Measurements from ENCODE around the gene CNTNAP2.

DNA sequence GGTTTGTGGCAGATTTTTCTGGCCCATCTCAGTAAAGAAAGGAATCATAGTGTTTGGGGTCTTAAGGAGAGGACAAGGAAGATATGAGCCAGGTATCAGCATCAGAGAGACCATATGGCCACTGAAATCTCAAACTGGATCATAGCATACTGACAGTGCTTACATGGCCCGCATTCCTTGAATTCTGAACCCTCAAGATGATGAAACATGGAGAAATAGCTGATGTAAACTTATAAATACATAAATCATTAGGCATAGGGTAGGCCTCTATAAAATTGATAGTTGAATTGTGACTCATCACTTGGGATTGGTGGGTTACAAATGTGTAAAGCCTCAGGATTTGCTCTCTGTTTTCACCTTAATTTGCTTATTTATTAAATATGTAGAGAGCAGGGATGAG lies 688.5 kb downstream of the CNTNAP2 start:
- TF ChIP-seq, protein P1, sequence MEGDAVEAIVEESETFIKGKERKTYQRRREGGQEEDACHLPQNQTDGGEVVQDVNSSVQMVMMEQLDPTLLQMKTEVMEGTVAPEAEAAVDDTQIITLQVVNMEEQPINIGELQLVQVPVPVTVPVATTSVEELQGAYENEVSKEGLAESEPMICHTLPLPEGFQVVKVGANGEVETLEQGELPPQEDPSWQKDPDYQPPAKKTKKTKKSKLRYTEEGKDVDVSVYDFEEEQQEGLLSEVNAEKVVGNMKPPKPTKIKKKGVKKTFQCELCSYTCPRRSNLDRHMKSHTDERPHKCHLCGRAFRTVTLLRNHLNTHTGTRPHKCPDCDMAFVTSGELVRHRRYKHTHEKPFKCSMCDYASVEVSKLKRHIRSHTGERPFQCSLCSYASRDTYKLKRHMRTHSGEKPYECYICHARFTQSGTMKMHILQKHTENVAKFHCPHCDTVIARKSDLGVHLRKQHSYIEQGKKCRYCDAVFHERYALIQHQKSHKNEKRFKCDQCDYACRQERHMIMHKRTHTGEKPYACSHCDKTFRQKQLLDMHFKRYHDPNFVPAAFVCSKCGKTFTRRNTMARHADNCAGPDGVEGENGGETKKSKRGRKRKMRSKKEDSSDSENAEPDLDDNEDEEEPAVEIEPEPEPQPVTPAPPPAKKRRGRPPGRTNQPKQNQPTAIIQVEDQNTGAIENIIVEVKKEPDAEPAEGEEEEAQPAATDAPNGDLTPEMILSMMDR (IDR thresholded peaks at IDR 0.05; ENCODE audit: borderline replicate concordance, extremely low read depth, low read length, poor library complexity, severe bottlenecking) = no peak
- TF ChIP-seq EZH2 (IDR thresholded peaks at IDR 0.05; ENCODE audit: borderline replicate concordance, low read depth, low read length, severe bottlenecking) = no peak
